ENCODE data around the gene TMEM120B. TPM values are rescaled to one million over a fixed set of nuclear protein-coding genes. Genes with fewer than 3 reads are reported as not detected.

TMEM120B gene
- total RNA-seq, 1 donor = 8.0 TPM

DNA sequence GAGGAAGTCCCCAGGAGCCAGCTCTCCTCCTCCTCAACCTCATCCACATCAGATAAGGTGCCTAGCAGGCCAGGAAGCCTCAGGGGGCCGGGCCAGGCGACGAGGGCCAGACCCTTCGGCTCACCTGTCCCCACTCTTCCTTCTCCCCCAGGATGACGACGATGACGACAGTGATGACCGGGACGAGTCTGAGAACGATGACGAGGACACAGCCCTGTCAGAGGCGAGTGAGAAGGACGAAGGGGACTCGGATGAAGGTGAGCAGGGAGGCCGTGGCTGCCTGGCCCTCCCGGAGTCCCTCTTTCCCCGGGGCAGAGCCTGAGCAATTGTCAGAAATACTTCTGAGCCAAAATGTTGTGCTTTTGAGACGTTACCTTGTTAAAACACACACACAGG is 105.1 kb downstream of the TMEM120B start:
- TF ChIP-seq, protein P1, sequence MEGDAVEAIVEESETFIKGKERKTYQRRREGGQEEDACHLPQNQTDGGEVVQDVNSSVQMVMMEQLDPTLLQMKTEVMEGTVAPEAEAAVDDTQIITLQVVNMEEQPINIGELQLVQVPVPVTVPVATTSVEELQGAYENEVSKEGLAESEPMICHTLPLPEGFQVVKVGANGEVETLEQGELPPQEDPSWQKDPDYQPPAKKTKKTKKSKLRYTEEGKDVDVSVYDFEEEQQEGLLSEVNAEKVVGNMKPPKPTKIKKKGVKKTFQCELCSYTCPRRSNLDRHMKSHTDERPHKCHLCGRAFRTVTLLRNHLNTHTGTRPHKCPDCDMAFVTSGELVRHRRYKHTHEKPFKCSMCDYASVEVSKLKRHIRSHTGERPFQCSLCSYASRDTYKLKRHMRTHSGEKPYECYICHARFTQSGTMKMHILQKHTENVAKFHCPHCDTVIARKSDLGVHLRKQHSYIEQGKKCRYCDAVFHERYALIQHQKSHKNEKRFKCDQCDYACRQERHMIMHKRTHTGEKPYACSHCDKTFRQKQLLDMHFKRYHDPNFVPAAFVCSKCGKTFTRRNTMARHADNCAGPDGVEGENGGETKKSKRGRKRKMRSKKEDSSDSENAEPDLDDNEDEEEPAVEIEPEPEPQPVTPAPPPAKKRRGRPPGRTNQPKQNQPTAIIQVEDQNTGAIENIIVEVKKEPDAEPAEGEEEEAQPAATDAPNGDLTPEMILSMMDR (IDR thresholded peaks at IDR 0.05; ENCODE audit: insufficient read depth, low read length) = no peak
- DNase-seq (ENCODE audit: low read depth) = no peak
- H3K4me3 ChIP-seq (ENCODE audit: low read depth, low read length) = no peak overlapping the region

DNA sequence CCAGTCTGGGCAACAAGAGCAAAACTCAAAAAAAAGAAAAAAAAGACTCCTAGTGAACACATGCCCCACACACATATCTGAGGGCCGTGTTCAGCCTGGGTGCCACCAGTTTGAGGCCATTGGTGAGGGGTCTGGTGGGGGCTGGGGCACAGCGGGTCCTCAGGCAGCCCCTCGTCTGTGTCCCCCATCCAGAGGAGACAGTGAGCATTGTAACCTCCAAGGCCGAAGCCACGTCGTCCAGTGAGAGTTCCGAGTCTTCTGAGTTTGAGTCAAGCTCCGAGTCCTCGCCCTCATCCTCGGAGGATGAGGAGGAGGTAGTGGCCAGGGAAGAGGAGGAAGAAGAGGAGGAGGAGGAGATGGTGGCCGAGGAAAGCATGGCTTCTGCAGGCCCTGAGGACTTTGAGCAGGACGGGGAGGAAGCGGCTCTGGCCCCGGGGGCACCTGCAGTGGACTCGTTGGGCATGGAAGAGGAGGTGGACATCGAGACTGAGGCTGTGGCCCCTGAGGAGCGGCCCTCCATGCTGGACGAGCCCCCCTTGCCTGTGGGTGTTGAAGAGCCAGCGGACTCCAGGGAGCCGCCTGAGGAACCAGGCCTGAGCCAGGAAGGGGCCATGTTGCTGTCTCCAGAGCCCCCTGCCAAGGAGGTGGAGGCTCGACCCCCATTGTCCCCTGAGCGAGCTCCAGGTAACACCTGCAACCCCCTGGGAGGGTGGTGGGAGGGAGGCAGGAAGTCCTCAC is 106.8 kb downstream of the TMEM120B start:
- DNase-seq (ENCODE audit: low read depth) = no peak
- no peak overlapping the region for H3K4me3 ChIP-seq (ENCODE audit: low read depth, low read length)
- TF ChIP-seq, protein P1 (IDR thresholded peaks at IDR 0.05; ENCODE audit: insufficient read depth, low read length) = no peak

DNA sequence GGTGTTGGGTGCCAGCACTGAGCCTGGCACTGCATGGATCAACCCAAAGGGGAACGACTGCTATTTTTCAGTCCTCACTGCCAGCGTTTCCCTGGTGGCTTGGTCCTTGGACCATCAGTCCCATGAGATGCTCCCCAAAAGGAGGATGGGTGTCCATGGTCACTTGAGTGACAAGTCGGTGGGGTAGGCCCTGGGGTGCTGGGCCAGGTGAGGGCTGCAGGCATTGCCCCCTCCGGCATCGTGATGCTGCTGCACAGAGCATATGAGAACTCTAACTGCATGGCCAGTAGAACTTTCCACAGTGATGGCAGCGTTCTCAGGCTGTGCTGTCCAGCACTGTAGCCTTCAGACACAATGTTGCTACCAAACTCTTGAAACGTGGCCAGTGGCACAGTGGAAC is 107.5 kb downstream of the TMEM120B start:
- H3K4me3 ChIP-seq (ENCODE audit: low read depth, low read length) = no peak overlapping the region
- TF ChIP-seq, protein P1 (IDR thresholded peaks at IDR 0.05; ENCODE audit: insufficient read depth, low read length) = no peak
- no peak for DNase-seq (ENCODE audit: low read depth)

DNA sequence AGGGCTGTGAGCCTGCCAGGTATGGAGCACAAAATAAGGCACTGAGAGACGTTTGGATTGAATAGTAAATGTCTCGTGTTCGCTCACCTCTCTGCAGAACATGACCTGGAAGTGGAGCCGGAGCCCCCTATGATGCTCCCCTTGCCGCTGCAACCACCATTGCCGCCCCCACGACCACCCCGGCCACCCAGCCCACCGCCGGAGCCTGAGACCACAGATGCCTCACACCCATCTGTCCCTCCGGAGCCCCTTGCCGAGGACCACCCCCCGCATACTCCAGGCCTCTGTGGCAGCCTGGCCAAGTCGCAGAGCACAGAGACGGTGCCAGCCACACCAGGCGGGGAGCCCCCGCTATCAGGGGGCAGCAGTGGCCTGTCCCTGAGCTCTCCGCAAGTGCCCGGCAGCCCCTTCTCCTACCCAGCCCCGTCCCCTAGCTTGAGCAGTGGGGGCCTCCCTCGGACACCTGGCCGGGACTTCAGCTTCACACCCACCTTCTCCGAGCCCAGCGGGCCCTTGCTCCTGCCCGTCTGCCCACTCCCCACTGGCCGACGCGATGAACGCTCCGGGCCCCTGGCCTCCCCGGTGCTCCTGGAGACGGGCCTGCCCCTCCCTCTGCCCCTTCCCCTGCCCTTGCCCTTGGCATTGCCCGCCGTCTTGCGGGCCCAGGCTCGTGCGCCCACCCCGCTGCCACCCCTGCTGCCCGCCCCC is 110.0 kb downstream of the TMEM120B start:
- H3K4me3 ChIP-seq (ENCODE audit: low read depth, low read length) = no peak overlapping the region
- TF ChIP-seq, protein P1 (IDR thresholded peaks at IDR 0.05; ENCODE audit: insufficient read depth, low read length) = no peak
- DNase-seq (ENCODE audit: low read depth) = no peak

DNA sequence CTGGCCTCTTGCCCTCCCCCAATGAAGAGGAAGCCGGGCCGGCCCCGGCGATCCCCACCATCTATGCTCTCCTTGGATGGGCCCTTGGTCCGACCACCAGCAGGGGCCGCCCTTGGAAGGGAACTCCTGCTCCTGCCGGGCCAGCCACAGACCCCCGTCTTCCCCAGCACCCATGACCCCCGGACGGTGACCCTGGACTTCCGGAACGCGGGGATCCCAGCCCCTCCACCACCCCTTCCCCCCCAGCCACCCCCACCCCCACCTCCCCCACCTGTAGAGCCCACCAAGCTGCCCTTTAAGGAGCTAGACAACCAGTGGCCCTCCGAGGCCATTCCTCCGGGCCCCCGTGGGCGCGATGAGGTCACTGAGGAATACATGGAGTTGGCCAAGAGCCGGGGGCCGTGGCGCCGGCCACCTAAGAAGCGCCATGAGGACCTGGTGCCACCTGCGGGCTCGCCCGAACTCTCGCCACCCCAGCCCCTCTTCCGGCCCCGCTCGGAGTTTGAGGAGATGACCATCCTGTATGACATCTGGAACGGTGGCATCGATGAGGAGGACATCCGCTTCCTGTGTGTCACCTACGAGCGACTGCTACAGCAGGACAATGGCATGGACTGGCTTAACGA is 110.7 kb downstream of the TMEM120B start:
- no peak overlapping the region for H3K4me3 ChIP-seq (ENCODE audit: low read depth, low read length)

DNA sequence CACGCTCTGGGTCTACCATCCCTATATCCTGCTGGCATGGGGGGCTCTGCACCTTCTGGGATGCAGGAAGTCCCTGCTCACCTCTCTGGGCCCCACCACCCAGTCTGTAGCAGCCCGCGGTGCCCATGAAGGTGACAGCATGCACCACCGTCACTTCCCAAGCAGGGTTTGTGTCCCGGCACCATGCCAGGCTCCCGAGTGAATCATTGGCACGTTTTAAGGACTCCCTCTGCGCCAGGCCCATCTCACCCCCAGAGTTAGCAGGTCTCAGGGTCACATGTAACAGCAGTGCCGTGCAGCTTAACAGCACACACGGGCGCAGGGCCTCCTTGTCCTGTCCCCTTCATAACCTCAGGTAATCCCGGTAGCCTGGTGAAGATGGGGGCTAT is 111.2 kb downstream of the TMEM120B start:
- TF ChIP-seq, protein P1 (IDR thresholded peaks at IDR 0.05; ENCODE audit: insufficient read depth, low read length) = no peak
- H3K4me3 ChIP-seq (ENCODE audit: low read depth, low read length) = no peak overlapping the region
- DNase-seq (ENCODE audit: low read depth) = no peak

More for the DNA sequence above, 110.7 kb downstream of the TMEM120B start:
- no peak for DNase-seq (ENCODE audit: low read depth)
- TF ChIP-seq, protein P1 (IDR thresholded peaks at IDR 0.05; ENCODE audit: insufficient read depth, low read length) = peak; percentile 15
